HG03175 (cell line): ENCODE results near the gene NAALADL1.
"Not testable (repeated sequence)": the region's sequence is repeated elsewhere in the genome, so short reads cannot be mapped to it uniquely, and the experiment has no call there.

ENCODE experiments used
- ATAC-seq: cut with Tn5 transposase; IDR thresholded peaks from one replicate; pipeline ENCODE4 v1.9.1; 2021; ENCODE audit warnings: mild to moderate bottlenecking, moderate library complexity; ENCODE audit not compliant: unreplicated experiment

The NAALADL1 gene

DNA sequence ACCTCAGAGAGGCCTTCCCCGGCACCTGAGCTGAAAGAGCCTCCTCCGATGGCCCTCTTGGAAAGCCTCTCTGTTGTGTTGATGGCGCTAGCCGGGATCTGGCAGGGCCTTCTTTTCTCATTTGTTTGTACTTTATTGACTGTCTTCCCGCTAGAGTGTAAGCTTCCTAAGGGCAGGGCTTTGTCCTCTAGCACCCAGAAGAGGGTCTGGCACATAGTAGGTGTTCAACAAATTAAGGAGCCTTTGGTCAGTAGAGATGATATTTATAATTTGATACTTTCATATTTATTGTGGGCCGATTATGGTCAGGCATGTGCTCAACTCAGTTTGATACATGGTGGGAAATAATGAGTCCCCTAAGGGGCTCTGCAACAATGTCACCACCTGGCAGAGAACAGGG lies 40.4 kb downstream of the NAALADL1 start:
- no peak for ATAC-seq

DNA sequence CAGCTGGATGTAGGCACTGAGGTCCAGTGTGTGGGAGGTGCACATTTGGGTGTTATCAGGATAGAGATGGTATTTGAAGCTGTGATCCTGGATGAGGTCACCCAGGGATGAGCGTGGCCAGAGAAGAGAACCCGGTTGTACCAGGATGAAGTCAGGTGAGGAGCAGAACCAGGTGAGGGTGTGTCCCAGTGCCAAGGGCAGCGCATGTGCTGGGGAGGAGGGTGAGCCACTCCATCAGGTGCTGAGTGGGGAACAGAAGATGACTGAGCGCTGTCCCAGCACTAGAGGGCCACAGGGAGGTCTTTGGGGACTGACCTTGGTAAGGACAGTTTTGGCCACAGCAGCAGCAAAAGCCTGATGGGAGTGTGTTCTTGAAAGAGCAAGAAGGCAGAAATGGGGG lies 41.6 kb downstream of the NAALADL1 start:
- ATAC-seq: no peak

DNA sequence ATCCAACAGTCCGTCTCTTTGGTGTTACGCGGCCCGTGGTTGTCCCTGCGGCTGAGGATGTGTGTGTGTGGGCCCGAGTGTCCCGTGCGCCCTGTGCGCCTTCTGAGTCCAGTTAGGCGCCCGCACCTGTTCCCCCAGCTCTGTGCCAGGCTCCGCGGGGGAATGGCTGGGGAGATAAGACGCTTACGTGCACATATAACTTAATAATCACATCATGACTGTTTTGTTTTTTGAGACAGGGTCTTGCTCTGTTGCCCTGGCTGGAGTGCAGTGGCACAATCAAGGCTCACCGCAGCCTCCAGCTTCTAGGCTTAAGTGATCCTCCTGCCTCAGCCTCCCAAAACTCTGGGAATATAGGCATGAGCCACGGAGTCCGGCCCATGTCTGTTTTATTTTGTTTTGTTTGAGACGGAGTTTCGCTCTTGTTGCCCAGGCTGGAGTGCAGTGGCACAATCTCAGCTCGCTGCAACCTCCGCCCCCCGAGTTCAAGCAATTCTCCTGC lies 43.6 kb downstream of the NAALADL1 start:
- ATAC-seq: peak; percentile 10

GRCh38 chr11:65013888-65014725 lies 44.2 kb downstream of the NAALADL1 start, which contains the start of gene ARL2:
Gene ARL2 (plus strand): TSS chr11:65014160. CDS start chr11:65014208, 48 bp downstream.
- ATAC-seq: peak; percentile 82

- ATAC-seq: peak; percentile 67
Observed at GRCh38 chr11:65013130-65013887, 45.0 kb downstream of the NAALADL1 start.

GRCh38 chr11:65008873-65009272 lies 49.5 kb downstream of the NAALADL1 start:
- no peak for ATAC-seq

- ATAC-seq: no peak
Observed at GRCh38 chr11:65008016-65008415, 50.3 kb downstream of the NAALADL1 start.

DNA sequence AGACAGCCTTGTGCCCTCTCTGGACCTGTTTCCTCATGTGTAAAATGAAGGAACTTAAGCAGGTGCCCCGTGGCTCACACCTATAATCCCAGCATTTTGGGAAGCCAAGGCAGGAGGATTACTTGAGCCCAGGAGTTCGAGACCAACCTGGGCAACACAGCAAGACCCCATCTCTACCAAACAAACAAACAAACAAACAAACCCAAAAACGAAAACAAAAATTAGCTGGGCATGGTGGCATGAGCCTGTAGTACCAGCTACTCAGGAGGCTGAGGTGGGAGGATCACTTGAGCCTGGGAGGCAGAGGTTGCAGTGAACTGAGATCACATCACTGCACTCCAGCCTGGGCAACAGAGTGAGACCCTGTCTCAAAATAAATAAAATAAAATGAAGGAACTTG lies 54.4 kb downstream of the NAALADL1 start:
- not testable (repeated sequence) for ATAC-seq

- no peak for ATAC-seq
Observed at GRCh38 chr11:65003282-65003681, 55.1 kb downstream of the NAALADL1 start.

DNA sequence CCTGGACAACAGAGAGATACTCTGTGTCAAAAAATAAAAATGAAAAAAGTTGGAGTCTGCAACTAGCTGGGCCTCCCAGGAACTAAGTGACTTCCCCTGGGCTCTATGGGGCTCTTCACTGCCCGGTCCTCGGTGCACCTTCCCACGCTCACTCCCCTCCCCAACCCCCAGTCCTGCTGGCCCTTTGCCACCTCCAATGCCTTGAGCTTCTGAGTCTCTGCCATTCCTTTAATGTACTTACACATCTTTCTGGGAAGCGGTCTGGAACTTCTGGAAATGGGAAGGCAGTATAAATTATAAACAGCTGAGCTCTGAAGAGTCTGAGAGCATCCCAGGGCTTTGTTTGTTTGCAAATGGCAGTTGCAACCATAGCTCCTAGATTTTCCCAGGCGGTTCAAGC lies 55.6 kb downstream of the NAALADL1 start:
- no peak for ATAC-seq

GRCh38 chr11:64999478-64999877 lies 58.9 kb downstream of the NAALADL1 start:
- no peak for ATAC-seq

DNA sequence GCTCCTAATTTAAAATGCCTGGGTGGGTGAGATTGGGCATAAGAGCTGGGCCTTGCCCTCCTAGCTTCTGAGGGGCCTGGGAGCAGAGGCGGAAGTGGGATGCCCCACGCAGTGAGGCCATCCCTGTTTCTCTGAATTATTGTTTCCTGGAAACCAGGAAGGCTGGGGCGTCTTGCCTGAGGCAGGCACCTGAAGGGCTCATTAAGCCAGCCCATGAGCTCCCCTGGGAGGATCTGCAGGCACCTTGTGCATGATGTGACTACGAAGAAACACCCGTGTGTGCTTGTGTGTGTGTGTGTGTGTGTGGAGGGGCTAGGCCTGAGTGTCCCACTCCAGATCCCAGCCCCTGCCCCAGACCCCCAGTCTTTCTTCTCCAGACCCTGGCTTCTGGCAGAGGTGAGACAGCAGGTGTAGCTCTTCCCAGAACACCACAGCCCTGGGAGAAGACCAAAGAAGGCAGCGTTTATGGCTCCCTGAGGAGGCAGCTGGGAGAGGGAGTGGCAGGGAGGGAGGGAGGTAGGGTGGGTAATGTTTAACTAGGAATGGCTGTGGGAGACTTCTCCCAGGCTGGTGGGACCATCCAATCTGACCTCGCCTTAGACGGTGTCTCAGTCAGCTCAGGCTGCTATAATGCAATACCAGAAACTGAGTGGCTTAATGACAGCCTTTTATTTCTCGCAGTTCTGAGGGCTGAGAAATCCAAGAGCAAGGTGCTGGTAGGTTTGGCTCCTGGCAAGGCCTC lies 59.5 kb downstream of the NAALADL1 start:
- ATAC-seq: no peak

DNA sequence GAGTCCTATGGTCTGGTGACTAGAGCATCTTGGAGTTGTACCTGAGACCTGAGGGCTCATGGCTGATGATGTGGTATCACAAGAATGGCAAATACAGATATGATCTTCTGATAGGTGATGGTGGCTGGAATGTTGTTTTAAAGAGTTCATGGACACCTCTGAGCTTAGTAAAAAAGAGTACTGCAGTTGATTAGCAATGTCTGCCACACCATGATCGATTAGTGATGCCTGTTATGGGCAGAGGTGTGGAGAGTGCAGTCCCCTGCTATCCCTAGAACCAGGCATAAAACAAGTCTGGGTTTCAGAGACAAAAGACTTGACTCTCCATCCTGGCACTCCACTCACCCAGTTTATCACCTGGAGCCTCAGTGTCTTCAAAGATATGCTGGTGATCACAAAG lies 60.2 kb downstream of the NAALADL1 start:
- ATAC-seq: no peak

DNA sequence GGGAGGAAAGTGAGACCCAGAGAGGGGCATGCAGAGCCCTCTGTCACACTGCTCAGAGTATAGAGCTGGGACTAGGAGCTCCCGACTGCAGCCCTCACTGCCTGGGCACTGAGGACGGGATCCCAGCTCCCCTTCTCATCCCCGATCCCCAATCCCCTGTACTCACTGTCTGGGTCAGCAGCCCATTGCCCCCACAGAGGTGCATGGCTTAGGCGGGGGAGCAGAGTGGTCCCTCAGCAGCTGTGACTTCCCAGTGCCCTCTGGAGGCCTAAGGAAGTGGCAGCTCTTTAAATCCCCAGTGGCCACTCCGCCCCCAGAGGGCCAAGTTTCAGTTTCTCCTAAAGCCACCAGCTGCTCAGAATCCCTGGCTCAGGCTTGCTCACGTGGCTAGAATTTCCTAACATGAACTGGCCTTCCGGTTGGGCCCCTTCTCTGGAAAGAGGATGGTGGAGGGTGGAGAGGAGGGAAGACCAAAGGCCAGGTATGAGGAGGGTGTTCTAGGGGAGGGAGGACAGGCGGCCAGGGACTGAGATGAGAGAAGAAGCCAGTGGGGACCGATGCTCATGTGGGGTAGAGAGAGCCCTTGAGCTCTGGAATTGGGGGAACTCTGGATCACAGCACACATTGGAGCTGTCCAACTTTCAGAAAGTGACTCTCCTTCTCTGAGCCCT lies 61.5 kb downstream of the NAALADL1 start, which contains the start of gene BATF2:
Gene BATF2 (minus strand): TSS at position 262 of the 671 bp plus-strand sequence. CDS start 57 bp downstream, at position 205.
- no peak for ATAC-seq

DNA sequence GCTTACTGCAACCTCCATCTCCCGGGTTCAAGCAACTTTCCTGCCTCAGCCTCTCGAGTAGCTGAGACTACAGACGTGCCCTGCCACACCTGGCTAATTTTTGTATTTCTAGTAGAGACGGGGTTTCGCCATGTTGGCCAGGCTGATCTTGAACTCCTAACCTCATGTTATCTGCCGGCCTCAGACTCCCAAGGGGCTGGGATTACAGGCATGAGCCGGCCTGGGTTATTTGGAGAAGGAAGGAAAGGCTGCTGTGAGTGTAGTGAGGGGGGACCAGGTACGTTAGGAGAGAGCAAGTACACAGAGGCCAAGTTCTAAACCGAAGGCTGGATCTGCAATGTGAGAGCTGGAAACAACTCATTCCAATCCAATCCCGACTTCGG lies 62.0 kb downstream of the NAALADL1 start:
- ATAC-seq: no peak
